KOPT-K1 (cell line): ENCODE results near the gene EIF2S2.
A peak's percentile ranks its signal among the peaks of the same experiment; 100 is the strongest.

Source experiments
- H3K27ac ChIP-seq: fragments of 200-600 bp; sonication (generic); 2 replicates; pipeline ENCODE4 v1.5.1; 2016; ENCODE audit warnings: antibody characterized with exemption, mild to moderate bottlenecking, low read depth, low read length; ENCODE audit not compliant: poor library complexity, severe bottlenecking
- H3K36me3 ChIP-seq: fragments of 200-600 bp; sonication (generic); 2 replicates; pipeline ENCODE4 v1.5.1; 2017; ENCODE audit warnings: antibody characterized with exemption, mild to moderate bottlenecking, low read length, moderate library complexity; ENCODE audit not compliant: insufficient read depth
- H3K9me3 ChIP-seq: fragments of 200-600 bp; sonication (generic); 2 replicates; pipeline ENCODE4 v1.5.1; 2017; ENCODE audit warnings: antibody characterized with exemption, low read length, mild to moderate bottlenecking; ENCODE audit not compliant: insufficient read depth, poor library complexity, severe bottlenecking

Gene EIF2S2

GRCh38 chr20:34131491-34131890, 19.4 kb upstream of the EIF2S2 start:
- Histone ChIP-seq H3K27ac (no peak overlapping the region), H3K36me3 (no peaks in the 10 kb centered on the region), H3K9me3 (no peaks in the 10 kb centered on the region)

- Histone ChIP-seq H3K9me3 (no peaks in the 10 kb centered on the region), H3K27ac (no peak overlapping the region), H3K36me3 (no peaks in the 10 kb centered on the region)
These were observed 17.6 kb upstream of the EIF2S2 start for GRCh38 chr20:34129518-34130162.

GRCh38 chr20:34127792-34128191, 15.7 kb upstream of the EIF2S2 start:
- H3K9me3 ChIP-seq: no peaks in the 10 kb centered on the region
- H3K27ac ChIP-seq: no peak overlapping the region
- H3K36me3 ChIP-seq: no peaks in the 10 kb centered on the region

GRCh38 chr20:34124469-34125249, 12.6 kb upstream of the EIF2S2 start:
- Histone ChIP-seq H3K9me3 (no peaks in the 10 kb centered on the region), H3K36me3 (no peaks in the 10 kb centered on the region), H3K27ac (no peak overlapping the region)

- H3K27ac ChIP-seq: no peak overlapping the region
- H3K36me3 ChIP-seq: no peaks in the 10 kb centered on the region
- no peaks in the 10 kb centered on the region for H3K9me3 ChIP-seq
These were observed 11.3 kb upstream of the EIF2S2 start for GRCh38 chr20:34123309-34123708.

GRCh38 chr20:34122274-34122980, 10.4 kb upstream of the EIF2S2 start:
- Histone ChIP-seq H3K36me3 (no peaks in the 10 kb centered on the region), H3K27ac (no peak overlapping the region), H3K9me3 (no peaks in the 10 kb centered on the region)

- H3K36me3 ChIP-seq: no peaks in the 10 kb centered on the region
- no peak overlapping the region for H3K27ac ChIP-seq
- no peaks in the 10 kb centered on the region for H3K9me3 ChIP-seq
These were observed 8.2 kb upstream of the EIF2S2 start for GRCh38 chr20:34120213-34120612.

GRCh38 chr20:34115232-34115631, 3.2 kb upstream of the EIF2S2 start:
- H3K27ac ChIP-seq: no peak overlapping the region
- peaks cover 3% of the 10 kb centered on the region; the same call in 1 of the 2 replicates for H3K36me3 ChIP-seq
- H3K9me3 ChIP-seq: no peaks in the 10 kb centered on the region

- Histone ChIP-seq H3K36me3 (peaks cover 8% of the 10 kb centered on the region; the same call in 1 of the 2 replicates), H3K9me3 (no peaks in the 10 kb centered on the region), H3K27ac (no peak overlapping the region)
These were observed 2.8 kb upstream of the EIF2S2 start for GRCh38 chr20:34114809-34115208.

- Histone ChIP-seq H3K9me3 (no peaks in the 10 kb centered on the region), H3K36me3 (peaks cover 29% of the 10 kb centered on the region), H3K27ac (peak overlapping the region; percentile 94)
These were observed 608 bp upstream of the EIF2S2 start for GRCh38 chr20:34112600-34113101.

- Histone ChIP-seq H3K27ac (peak overlapping the region; percentile 94), H3K36me3 (peaks cover 46% of the 10 kb centered on the region)
These were observed 1.1 kb downstream of the EIF2S2 start for GRCh38 chr20:34110745-34111641.

GRCh38 chr20:34110025-34110744, 1.9 kb downstream of the EIF2S2 start:
- H3K36me3 ChIP-seq: peaks cover 54% of the 10 kb centered on the region
- peak overlapping the region; percentile 94 for H3K27ac ChIP-seq

More at GRCh38 chr20:34110745-34111641, 1.1 kb downstream of the EIF2S2 start:
- H3K9me3 ChIP-seq: no peaks in the 10 kb centered on the region

GRCh38 chr20:34109442-34109841, 2.6 kb downstream of the EIF2S2 start:
- Histone ChIP-seq H3K9me3 (no peaks in the 10 kb centered on the region), H3K27ac (no peak overlapping the region), H3K36me3 (peaks cover 61% of the 10 kb centered on the region)

More at GRCh38 chr20:34110025-34110744, 1.9 kb downstream of the EIF2S2 start:
- no peaks in the 10 kb centered on the region for H3K9me3 ChIP-seq
